Measurements from ENCODE around the gene RAF1.

- TF ChIP-seq, protein P1, sequence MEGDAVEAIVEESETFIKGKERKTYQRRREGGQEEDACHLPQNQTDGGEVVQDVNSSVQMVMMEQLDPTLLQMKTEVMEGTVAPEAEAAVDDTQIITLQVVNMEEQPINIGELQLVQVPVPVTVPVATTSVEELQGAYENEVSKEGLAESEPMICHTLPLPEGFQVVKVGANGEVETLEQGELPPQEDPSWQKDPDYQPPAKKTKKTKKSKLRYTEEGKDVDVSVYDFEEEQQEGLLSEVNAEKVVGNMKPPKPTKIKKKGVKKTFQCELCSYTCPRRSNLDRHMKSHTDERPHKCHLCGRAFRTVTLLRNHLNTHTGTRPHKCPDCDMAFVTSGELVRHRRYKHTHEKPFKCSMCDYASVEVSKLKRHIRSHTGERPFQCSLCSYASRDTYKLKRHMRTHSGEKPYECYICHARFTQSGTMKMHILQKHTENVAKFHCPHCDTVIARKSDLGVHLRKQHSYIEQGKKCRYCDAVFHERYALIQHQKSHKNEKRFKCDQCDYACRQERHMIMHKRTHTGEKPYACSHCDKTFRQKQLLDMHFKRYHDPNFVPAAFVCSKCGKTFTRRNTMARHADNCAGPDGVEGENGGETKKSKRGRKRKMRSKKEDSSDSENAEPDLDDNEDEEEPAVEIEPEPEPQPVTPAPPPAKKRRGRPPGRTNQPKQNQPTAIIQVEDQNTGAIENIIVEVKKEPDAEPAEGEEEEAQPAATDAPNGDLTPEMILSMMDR (IDR thresholded peaks at IDR 0.05): no peak
- TF ChIP-seq POLR2A (IDR thresholded peaks at IDR 0.05): no peak
- TF ChIP-seq POLR2AphosphoS5 (IDR thresholded peaks at IDR 0.05): no peak
- TF ChIP-seq EP300 (IDR thresholded peaks at IDR 0.05): no peak
Observed at GRCh38 chr3:12574131-12574530, 89.8 kb downstream of the RAF1 start.

Data from stomach (tissue), 4 donors.